HepG2 (cell line): ENCODE data around the gene NRL. TPM values are rescaled to one million over a fixed set of nuclear protein-coding genes. Genes with fewer than 3 reads are reported as not detected.

ENCODE experiments used
- ATF3 ChIP-seq: sonication (generic); formaldehyde crosslinking; IDR thresholded peaks from 2 replicates; pipeline ENCODE4 v1.4.0; 2020; ENCODE audit warnings: missing genetic modification reagents
- ESRRA ChIP-seq: sonication (generic); formaldehyde crosslinking; IDR thresholded peaks from 2 replicates; pipeline ENCODE4 v1.5.1; 2020; ENCODE audit warnings: mild to moderate bottlenecking, low read depth, missing genetic modification reagents
- HES4 ChIP-seq: sonication (generic); formaldehyde crosslinking; IDR thresholded peaks from 2 replicates; pipeline ENCODE4 v1.9.0; 2021; ENCODE audit warnings: mild to moderate bottlenecking, missing genetic modification reagents, borderline replicate concordance
- HMGA1 ChIP-seq: sonication (generic); formaldehyde crosslinking; conservative IDR thresholded peaks from 2 replicates; pipeline ENCODE4 v1.4.0; 2020; ENCODE audit warnings: missing genetic modification reagents
- HOXA9 ChIP-seq: sonication (generic); formaldehyde crosslinking; IDR thresholded peaks from 2 replicates; pipeline ENCODE4 v1.8.1; 2022; ENCODE audit warnings: missing genetic modification reagents, mild to moderate bottlenecking, moderate library complexity, borderline replicate concordance
- KDM2A ChIP-seq: sonication (generic); formaldehyde crosslinking; IDR thresholded peaks from 2 replicates; pipeline ENCODE4 v1.4.0; 2020; ENCODE audit warnings: low read depth, missing genetic modification reagents, borderline replicate concordance
- MBD4 ChIP-seq: IDR thresholded peaks from 2 replicates; pipeline ENCODE4 v1.6.1; 2012; ENCODE audit warnings: low read length, inconsistent platforms, borderline replicate concordance
- NBN ChIP-seq: fragments of 450-650 bp; conservative IDR thresholded peaks from 2 replicates; pipeline ENCODE4 v1.6.1; 2017
- RBAK ChIP-seq: sonication (generic); formaldehyde crosslinking; IDR thresholded peaks from 2 replicates; pipeline ENCODE4 v1.5.1; 2020; ENCODE audit warnings: mild to moderate bottlenecking, missing genetic modification reagents
- RBFOX2 ChIP-seq: fragments of 200-400 bp; formaldehyde crosslinking; IDR thresholded peaks from 2 replicates; pipeline ENCODE4 v1.6.1; 2017; ENCODE audit warnings: low read depth, mild to moderate bottlenecking, low read length
- RBM39 ChIP-seq: fragments of 200-400 bp; formaldehyde crosslinking; IDR thresholded peaks from one replicate; pipeline ENCODE4 v1.6.1; 2018; ENCODE audit warnings: antibody characterized with exemption, mild to moderate bottlenecking, low read depth, low read length; ENCODE audit not compliant: poor library complexity, severe bottlenecking
- SALL1 ChIP-seq: sonication (generic); formaldehyde crosslinking; IDR thresholded peaks from 2 replicates; pipeline ENCODE4 v1.8.0; 2022; ENCODE audit warnings: mild to moderate bottlenecking, missing genetic modification reagents
- SMARCE1 ChIP-seq: fragments of 450-650 bp; IDR thresholded peaks from 2 replicates; pipeline ENCODE4 v1.6.1; 2017; ENCODE audit warnings: borderline replicate concordance
- TCF7L2 ChIP-seq: IDR thresholded peaks from 2 replicates; pipeline ENCODE4 v1.6.1; 2011; ENCODE audit warnings: mild to moderate bottlenecking, low read depth, low read length, moderate library complexity
- THAP11 ChIP-seq: IDR thresholded peaks from 2 replicates; pipeline ENCODE4 v1.6.1; 2016; ENCODE audit warnings: missing biosample characterization, missing genetic modification reagents
- TMF1 ChIP-seq: sonication (generic); formaldehyde crosslinking; IDR thresholded peaks from 2 replicates; pipeline ENCODE4 v1.8.1; 2022; ENCODE audit warnings: low read depth, missing genetic modification reagents
- ZNF318 ChIP-seq: sonication (generic); formaldehyde crosslinking; IDR thresholded peaks from 2 replicates; pipeline ENCODE4 v1.4.0; 2020; ENCODE audit warnings: mild to moderate bottlenecking, missing genetic modification reagents
- ZNF510 ChIP-seq: sonication (generic); formaldehyde crosslinking; IDR thresholded peaks from 2 replicates; pipeline ENCODE4 v1.4.0; 2020; ENCODE audit warnings: low read depth, mild to moderate bottlenecking, missing genetic modification reagents
- ZNF83 ChIP-seq: sonication (generic); formaldehyde crosslinking; IDR thresholded peaks from 2 replicates; pipeline ENCODE4 v1.4.0; 2020; ENCODE audit warnings: missing genetic modification reagents, mild to moderate bottlenecking, borderline replicate concordance
- ZSCAN5A ChIP-seq: sonication (generic); formaldehyde crosslinking; IDR thresholded peaks from 2 replicates; pipeline ENCODE4 v1.8.0; 2022; ENCODE audit warnings: mild to moderate bottlenecking, missing genetic modification reagents, borderline replicate concordance
- polyA plus RNA-seq, 8 experiments: library from polyadenylated mRNA; depleted of rRNA in 3 of 8; stranded (reverse) in 7 of 8; unstranded in 1 of 8; fragments of >200 nt; fragmentation: Illumina TruSeq in 4 of 8; extraction: Trizol in 4 of 8; gene quantifications; 2 replicates each; pipeline versions ENCODE4 v1.2.1 to v1.2.3, GENCODE V29; 2011 to 2016; ENCODE audit warnings: low read depth in 4 of 8, missing spikeins in 1 of 8, mixed read lengths in 1 of 8; ENCODE audit not compliant: insufficient read depth in 1 of 8
- total RNA-seq, 5 experiments: library from RNA; depleted of rRNA; stranded (reverse); fragments of >200 nt; fragmentation: Illumina TruSeq; extraction: Trizol; gene quantifications; 2 replicates each; pipeline ENCODE4 v1.2.3, GENCODE V29; 2016; ENCODE audit warnings: low read depth in 1 of 5

The NRL gene
- total and polyA plus RNA-seq, 2 of the 13 experiments (the other 11 are each of a cell fraction or from before 2014, with no cell fraction given): 2.5 to 4.7 TPM

- no peak for TF ChIP-seq ZSCAN5A (CRISPR knock-in tag)
- TF ChIP-seq ATF3: no peak
- TF ChIP-seq RBFOX2: 0 out of 2 replicates have a peak, but pooled peaks have one; percentile 29
- no peak for TF ChIP-seq THAP11
- TF ChIP-seq HES4 (CRISPR knock-in tag): no peak
- no peak for TF ChIP-seq MBD4
- no peak for TF ChIP-seq NBN
- TF ChIP-seq SMARCE1: no peak
- TF ChIP-seq TMF1: peak; percentile 53; the same call in 1 of the 2 replicates
- no peak for TF ChIP-seq HOXA9
- TF ChIP-seq ZNF83 (CRISPR knock-in tag): no peak
- TF ChIP-seq HMGA1 (CRISPR knock-in tag): no peak
- no peak for TF ChIP-seq KDM2A (CRISPR knock-in tag)
- TF ChIP-seq SALL1 (CRISPR knock-in tag): no peak
- no peak for TF ChIP-seq ZNF510 (CRISPR knock-in tag)
- no peak for TF ChIP-seq RBM39
- TF ChIP-seq ESRRA (CRISPR knock-in tag): no peak
- no peak for TF ChIP-seq RBAK (CRISPR knock-in tag)
- TF ChIP-seq TCF7L2: no peak
- TF ChIP-seq ZNF318 (CRISPR knock-in tag): 0 out of 2 replicates have a peak, but pooled peaks have one; percentile 68
Observed at GRCh38 chr14:24149302-24149969, 34.7 kb upstream of the NRL start (continued).
